Caco-2 (cell line): ENCODE data around the gene VENTX. TPM values are rescaled to one million over a fixed set of nuclear protein-coding genes. Genes with fewer than 3 reads are reported as not detected.

Source experiments
- BruUV-seq: library from RNA; stranded (reverse); fragments of 400-500 nt; replicated peaks from 2 replicates; lab custom pipeline; 2021; lab: Mats Ljungman, UMichigan
- CTCF ChIA-PET: fragments of 300-600 bp; sonication (Branson Sonifier 250); formaldehyde crosslinking; loops from one replicate; lab custom pipeline; 2022; ENCODE audit warnings: antibody characterized with exemption; lab: Charles Lee
- POLR2A ChIA-PET: fragments of 300-600 bp; sonication (Branson Sonifier 250); formaldehyde crosslinking; loops from one replicate; lab custom pipeline; 2022; ENCODE audit warnings: antibody characterized with exemption; lab: Charles Lee
- DNase-seq, 2 experiments: peaks; one replicate each; pipeline versions ENCODE4 v3.0.0 to v3.0.0-alpha.2; 2020 to 2022
- H3K27me3 ChIP-seq: replicated peaks from 2 replicates; pipeline ENCODE4 v1.6.0; 2011; ENCODE audit warnings: low read length; ENCODE audit not compliant: control insufficient read depth, insufficient read depth
- H3K36me3 ChIP-seq: 2 replicates; pipeline ENCODE4 v1.5.1; 2011; ENCODE audit warnings: low read length; ENCODE audit not compliant: control insufficient read depth, insufficient read depth
- H3K4me1 ChIP-seq: fragments of 250-450 bp; sonication (Bioruptor Pico); 2 replicates; pipeline ENCODE4 v1.5.1; 2020; ENCODE audit warnings: mild to moderate bottlenecking
- H3K4me3 ChIP-seq: 2 replicates; pipeline ENCODE4 v1.5.1; 2011; ENCODE audit warnings: low read depth, mild to moderate bottlenecking, control low read depth, low read length
- H3K9me3 ChIP-seq: fragments of 250-450 bp; sonication (Bioruptor Pico); 2 replicates; pipeline ENCODE4 v1.5.1; 2020; ENCODE audit warnings: mild to moderate bottlenecking, moderate library complexity
- H3K27ac Mint-ChIP-seq: one replicate; pipeline ENCODE4 v1.8.0; 2022; ENCODE audit warnings: mixed read lengths; ENCODE audit not compliant: unreplicated experiment
- H3K27me3 Mint-ChIP-seq: one replicate; pipeline ENCODE4 v1.8.0; 2022; ENCODE audit warnings: mixed read lengths; ENCODE audit not compliant: insufficient read depth, unreplicated experiment
- H3K36me3 Mint-ChIP-seq: one replicate; pipeline ENCODE4 v1.8.0; 2022; ENCODE audit warnings: mild to moderate bottlenecking, mixed read lengths; ENCODE audit not compliant: insufficient read depth, unreplicated experiment
- H3K4me1 Mint-ChIP-seq: one replicate; pipeline ENCODE4 v1.8.0; 2022; ENCODE audit warnings: low read depth, mixed read lengths; ENCODE audit not compliant: unreplicated experiment
- H3K4me3 Mint-ChIP-seq: one replicate; pipeline ENCODE4 v1.8.0; 2022; ENCODE audit warnings: mild to moderate bottlenecking, moderate library complexity, mixed read lengths; ENCODE audit not compliant: unreplicated experiment
- H3K9me3 Mint-ChIP-seq: one replicate; pipeline ENCODE4 v1.8.0; 2022; ENCODE audit warnings: mixed read lengths; ENCODE audit not compliant: unreplicated experiment
- CTCF ChIP-seq, 2 experiments: fragments of 200-600 bp in 1 of 2; IDR thresholded peaks; 1 replicate in 1 of 2; 2 replicates in 1 of 2; pipeline versions ENCODE4 v1.5.1 to v1.8.0; 2011 to 2022; ENCODE audit warnings: antibody characterized with exemption in 1 of 2, control low read depth in 1 of 2, inconsistent platforms in 1 of 2, low read depth in 1 of 2, low read length in 1 of 2, mild to moderate bottlenecking in 1 of 2, moderate library complexity in 1 of 2; ENCODE audit not compliant: insufficient read depth in 1 of 2, severe bottlenecking in 1 of 2, unreplicated experiment in 1 of 2
- intact Hi-C: fragments of 100-400 bp; cut with micrococcal nuclease; formaldehyde crosslinking; loops from one replicate; pipeline ENCODE4 v1.10.0; 2022; ENCODE audit not compliant: unreplicated experiment
- total RNA-seq: library from RNA; stranded (reverse); gene quantifications from 2 replicates; pipeline ENCODE4 v1.2.3, GENCODE V29; 2022

Gene VENTX
- total RNA-seq, 1 experiment from 2014 or later: not detected

DNA sequence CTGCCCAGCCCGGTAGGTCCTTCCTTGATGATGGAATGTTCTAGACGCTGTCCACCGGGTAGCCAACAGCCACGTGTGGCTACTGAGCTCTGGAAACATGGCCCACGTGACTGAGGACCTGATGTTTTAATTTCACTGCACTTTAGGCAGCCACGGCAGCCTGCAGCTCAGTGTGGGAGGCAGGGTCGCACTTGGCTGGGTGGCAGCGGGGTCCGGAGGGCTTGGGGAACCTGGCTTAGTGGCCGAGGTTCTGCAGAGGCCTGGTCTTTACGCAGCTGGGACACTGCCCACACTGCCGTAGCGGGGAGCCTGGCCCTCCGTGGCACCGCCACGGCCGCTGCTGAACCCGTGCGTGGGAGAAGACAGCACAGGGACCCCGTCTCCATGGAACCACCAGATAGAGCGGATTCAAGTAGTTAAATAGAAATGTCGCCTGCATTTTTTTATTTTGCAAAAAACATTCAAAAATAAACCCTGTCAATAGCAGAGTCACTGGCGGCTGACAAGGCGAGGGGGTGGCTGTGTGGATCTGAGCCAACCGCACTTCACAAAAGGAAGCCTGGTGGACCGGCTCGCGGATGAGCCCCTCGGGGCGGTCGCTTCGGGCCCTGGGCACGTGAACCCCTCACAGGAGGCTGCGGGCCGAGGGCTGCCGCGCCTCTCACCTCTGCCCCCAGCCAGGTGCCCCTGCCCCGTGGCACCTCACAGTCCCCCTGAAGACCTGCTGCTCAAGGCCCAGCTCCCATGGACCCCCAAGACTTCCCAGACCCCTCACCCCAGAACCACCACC, 33.2 kb upstream of the VENTX start:
- no TSS peak for BruUV-seq
- no peak for TF ChIP-seq CTCF (IDR thresholded peaks at IDR 0.05; ENCODE audit: insufficient read depth in 1 of 2, low read depth in 1 of 2, low read length in 1 of 2, severe bottlenecking in 1 of 2, unreplicated experiment in 1 of 2)
- H3K27me3 Mint-ChIP-seq: peaks cover 4% of the 10 kb centered on the region
- no peak for DNase-seq
- H3K4me3 Mint-ChIP-seq: no peak overlapping the region
- no peak overlapping the region for H3K27ac Mint-ChIP-seq
- no peak overlapping the region for H3K4me3 ChIP-seq
- H3K9me3 ChIP-seq: peaks cover 5% of the 10 kb centered on the region; the same call in 1 of the 2 replicates
- ChIA-PET CTCF (interaction anchor here (0.7 kb wide), 1 partner anchor 10 kb away, joined by 3 read pairs; no protein-coding TSS in a partner anchor), POLR2A (no interaction called here)
- no peaks in the 10 kb centered on the region for H3K4me1 ChIP-seq
- H3K36me3 ChIP-seq: no peaks in the 10 kb centered on the region
- H3K9me3 Mint-ChIP-seq: no peaks in the 10 kb centered on the region
- H3K4me1 Mint-ChIP-seq: no peaks in the 10 kb centered on the region
- no peaks in the 10 kb centered on the region for H3K36me3 Mint-ChIP-seq
- H3K27me3 ChIP-seq: 0 out of 2 replicates have a peak, but pooled peaks cover 1% of the 10 kb centered on the region
- intact Hi-C loops: no loop called here

- H3K4me3 ChIP-seq: no peak overlapping the region
- H3K36me3 Mint-ChIP-seq: no peaks in the 10 kb centered on the region
- no peak for TF ChIP-seq CTCF (IDR thresholded peaks at IDR 0.05; ENCODE audit: insufficient read depth in 1 of 2, low read depth in 1 of 2, low read length in 1 of 2, severe bottlenecking in 1 of 2, unreplicated experiment in 1 of 2)
- H3K4me1 ChIP-seq: no peaks in the 10 kb centered on the region
- CTCF ChIA-PET: no interaction called here
- no peaks in the 10 kb centered on the region for H3K36me3 ChIP-seq
- H3K9me3 ChIP-seq: peaks cover 5% of the 10 kb centered on the region; the same call in 1 of the 2 replicates
- H3K9me3 Mint-ChIP-seq: no peaks in the 10 kb centered on the region
- no TSS peak for BruUV-seq
- no peaks in the 10 kb centered on the region for H3K4me1 Mint-ChIP-seq
- intact Hi-C loops: no loop called here
- H3K27me3 Mint-ChIP-seq: peaks cover 4% of the 10 kb centered on the region
- DNase-seq: no peak
- no peak overlapping the region for H3K27ac Mint-ChIP-seq
- H3K27me3 ChIP-seq: 0 out of 2 replicates have a peak, but pooled peaks cover 1% of the 10 kb centered on the region
- no peak overlapping the region for H3K4me3 Mint-ChIP-seq
- POLR2A ChIA-PET: no interaction called here
These were observed 32.5 kb upstream of the VENTX start for GRCh38 chr10:133205146-133205545.

DNA sequence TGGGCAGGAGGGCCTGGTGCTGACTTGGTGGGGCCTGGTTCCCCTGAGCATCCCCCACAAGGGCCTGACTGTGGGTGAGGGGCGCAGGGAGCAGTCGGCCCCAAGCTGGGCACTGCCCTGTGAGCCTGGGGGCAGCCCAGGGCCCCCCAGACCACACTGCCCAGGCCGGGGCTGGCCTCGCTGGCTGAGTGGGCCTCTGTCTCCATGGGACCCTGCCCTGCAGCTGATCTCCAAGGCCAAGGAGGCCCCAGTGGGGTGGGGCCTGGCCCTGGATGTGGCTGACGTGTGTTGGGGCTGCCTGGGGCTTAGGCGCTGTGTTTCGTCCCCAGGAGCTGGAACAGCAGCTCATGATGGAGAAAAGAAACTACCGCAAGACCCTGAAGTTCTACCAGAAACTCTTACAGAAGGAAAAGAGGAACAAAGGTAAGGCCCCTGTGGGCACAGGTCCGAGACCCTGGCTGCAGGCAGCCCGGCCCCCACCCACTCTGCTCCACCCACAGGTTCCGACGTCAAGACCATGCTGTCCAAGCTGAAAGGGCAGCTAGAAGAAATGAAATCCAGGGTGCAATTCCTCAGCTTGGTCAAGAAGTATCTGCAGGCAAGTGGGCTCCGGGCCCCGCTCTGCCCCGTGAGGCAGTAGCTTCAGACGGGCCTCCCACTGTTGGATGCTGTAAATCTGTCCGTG, 31.2 kb upstream of the VENTX start:
- Histone ChIP-seq H3K36me3 (no peaks in the 10 kb centered on the region), H3K9me3 (peaks cover 5% of the 10 kb centered on the region; the same call in 1 of the 2 replicates), H3K27me3 (0 out of 2 replicates have a peak, but pooled peaks cover 1% of the 10 kb centered on the region), H3K4me3 (no peak overlapping the region), H3K4me1 (no peaks in the 10 kb centered on the region)
- Mint-ChIP-seq H3K4me1 (no peaks in the 10 kb centered on the region), H3K4me3 (no peak overlapping the region), H3K36me3 (no peaks in the 10 kb centered on the region), H3K9me3 (no peaks in the 10 kb centered on the region), H3K27ac (no peak overlapping the region), H3K27me3 (no peaks in the 10 kb centered on the region)
- CTCF ChIA-PET: interaction anchor here (0.6 kb wide), 1 partner anchor 75 kb away, joined by 3 read pairs; no protein-coding TSS in a partner anchor
- no peak for DNase-seq
- POLR2A ChIA-PET: no interaction called here
- no TSS peak for BruUV-seq
- intact Hi-C loops: no loop called here
- no peak for TF ChIP-seq CTCF (IDR thresholded peaks at IDR 0.05; ENCODE audit: insufficient read depth in 1 of 2, low read depth in 1 of 2, low read length in 1 of 2, severe bottlenecking in 1 of 2, unreplicated experiment in 1 of 2)
